Activated CD4-positive, alpha-beta memory T cell treated with anti-CD3 and anti-CD28 coated beads for 36 hours (primary cell): Measurements from ENCODE around the gene TH. TPM values are rescaled to one million over a fixed set of nuclear protein-coding genes. Genes with fewer than 3 reads are reported as not detected.

Source experiments
- CTCF ChIA-PET: fragments of 350-600 bp; sonication (Branson Sonifier 250); formaldehyde crosslinking; loops from one replicate; lab custom pipeline; 2021; ENCODE audit warnings: antibody characterized with exemption, inconsistent platforms; lab: Charles Lee
- POLR2A ChIA-PET: fragments of 350-600 bp; sonication (Branson Sonifier 250); formaldehyde crosslinking; loops from one replicate; lab custom pipeline; 2021; ENCODE audit warnings: antibody characterized with exemption; lab: Charles Lee
- DNase-seq: peaks from one replicate; pipeline ENCODE4 v3.0.0-alpha.2; 2020
- H3K27ac Mint-ChIP-seq: one replicate; pipeline ENCODE4 v1.8.0; 2021; ENCODE audit warnings: mixed read lengths
- H3K27me3 Mint-ChIP-seq: one replicate; pipeline ENCODE4 v1.8.0; 2021; ENCODE audit warnings: mixed read lengths
- H3K36me3 Mint-ChIP-seq: one replicate; pipeline ENCODE4 v1.8.0; 2021; ENCODE audit warnings: mixed read lengths
- H3K4me1 Mint-ChIP-seq: one replicate; pipeline ENCODE4 v1.8.0; 2021; ENCODE audit warnings: low read depth, mixed read lengths
- H3K4me3 Mint-ChIP-seq: one replicate; pipeline ENCODE4 v1.8.0; 2021; ENCODE audit warnings: mild to moderate bottlenecking, mixed read lengths
- H3K9me3 Mint-ChIP-seq: one replicate; pipeline ENCODE4 v1.8.0; 2021; ENCODE audit warnings: mixed read lengths
- intact Hi-C: fragments of 100-400 bp; cut with micrococcal nuclease; formaldehyde crosslinking; loops from one replicate; pipeline ENCODE4 v1.15.1; 2023
- total RNA-seq, 2 experiments: library from RNA; stranded (reverse); gene quantifications; one replicate each; pipeline ENCODE4 v1.2.3, GENCODE V29; 2021

Gene TH
- total RNA-seq, 2 experiments from 2014 or later: not detected

DNA sequence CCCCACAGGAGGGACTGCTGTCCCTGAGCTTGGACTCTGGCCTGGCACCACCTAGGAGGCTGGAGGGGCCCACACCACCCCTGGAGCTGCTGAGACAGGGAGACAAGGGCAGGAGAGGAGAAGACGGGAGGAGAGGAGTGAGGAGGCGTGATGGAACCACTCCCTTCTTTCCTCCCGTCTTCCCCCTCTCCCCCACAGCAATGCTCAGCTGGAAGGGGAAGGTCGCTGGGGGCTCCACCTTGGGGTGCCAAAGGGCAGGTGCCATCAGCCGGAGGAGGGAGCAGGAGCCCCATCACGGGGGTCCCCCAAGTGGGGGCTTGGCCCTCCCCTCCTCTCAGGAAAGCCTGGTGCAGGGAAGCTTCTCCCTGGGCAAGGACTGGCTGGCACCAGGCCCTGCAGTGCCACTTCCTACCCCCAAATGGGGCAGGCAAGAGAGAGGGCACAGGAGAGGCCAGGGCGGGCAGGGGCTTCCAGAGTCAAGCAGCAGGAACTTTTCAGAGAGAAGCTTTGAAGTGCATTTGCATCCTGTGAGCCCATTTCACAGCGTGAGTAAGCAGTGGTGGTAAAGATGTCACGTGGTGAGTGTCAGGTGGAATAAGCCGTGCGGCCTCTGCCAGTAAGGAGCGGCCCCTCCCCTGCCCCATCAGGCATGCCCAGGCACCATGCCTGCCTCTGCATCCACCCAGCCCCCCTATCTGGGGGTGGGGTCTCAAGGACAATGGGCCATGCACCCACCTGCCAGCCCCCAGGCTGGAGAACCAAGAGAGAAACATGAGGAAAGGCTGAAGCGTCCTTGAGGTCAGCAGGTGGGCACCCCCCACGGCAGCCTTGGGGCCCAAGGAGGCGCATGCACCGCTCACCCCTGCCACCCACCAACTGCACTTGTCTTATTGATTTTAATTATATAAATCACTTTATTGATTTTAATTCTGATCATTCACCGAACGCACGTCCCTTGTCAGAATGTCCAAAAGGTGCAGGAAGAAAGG is 37.3 kb downstream of the TH start:
- H3K4me3 Mint-ChIP-seq: no peak overlapping the region
- H3K27me3 Mint-ChIP-seq: peaks cover 57% of the 10 kb centered on the region
- DNase-seq: no peak
- H3K4me1 Mint-ChIP-seq: peaks cover 6% of the 10 kb centered on the region
- ChIA-PET CTCF (interaction anchor here (0.8 to 1.7 kb wide), 4 partner anchors 9 to 482 kb away, joined by 3 to 9 read pairs (median 6); no protein-coding TSS in a partner anchor), POLR2A (no interaction called here)
- H3K27ac Mint-ChIP-seq: no peak overlapping the region
- intact Hi-C loops: no loop called here
- no peaks in the 10 kb centered on the region for H3K36me3 Mint-ChIP-seq
- no peaks in the 10 kb centered on the region for H3K9me3 Mint-ChIP-seq

DNA sequence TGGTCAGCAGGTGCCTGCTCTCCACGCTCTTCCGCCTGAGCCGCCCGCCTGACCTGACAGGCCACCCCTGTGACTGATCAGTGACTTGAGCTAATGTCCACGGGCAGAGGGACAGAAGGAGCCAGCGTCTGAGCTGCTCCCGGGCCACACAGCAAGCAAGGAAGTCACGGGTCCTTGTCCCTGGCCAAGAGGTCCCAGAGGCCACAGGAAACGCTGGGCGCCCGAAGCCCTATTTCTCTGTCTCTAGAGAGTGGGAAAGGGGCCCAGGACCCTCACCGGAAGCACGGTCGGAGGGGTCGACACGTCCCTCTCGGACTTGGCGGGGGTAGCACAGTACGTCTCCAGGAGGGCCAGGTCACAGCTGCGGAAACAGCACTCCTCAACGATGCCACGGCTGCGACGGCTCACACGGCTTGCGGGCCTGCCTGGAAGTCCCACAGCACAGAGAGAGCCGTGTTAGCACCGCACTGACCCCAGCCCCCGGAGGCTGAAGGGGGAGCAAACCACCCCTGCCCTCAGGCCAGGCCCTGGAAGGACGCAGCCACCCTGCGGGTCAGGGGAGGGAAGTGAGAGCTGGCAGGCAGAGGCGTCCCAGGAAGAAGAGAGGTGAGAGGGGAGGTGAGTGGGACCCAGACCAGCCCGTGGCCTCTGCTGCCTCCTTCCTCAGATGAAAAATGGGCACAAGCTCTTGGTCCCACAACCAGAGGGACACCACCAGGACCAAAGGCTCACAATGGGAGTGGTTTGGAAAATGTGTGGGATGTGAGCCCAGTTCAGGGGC is 38.2 kb downstream of the TH start:
- H3K27ac Mint-ChIP-seq: no peak overlapping the region

DNA sequence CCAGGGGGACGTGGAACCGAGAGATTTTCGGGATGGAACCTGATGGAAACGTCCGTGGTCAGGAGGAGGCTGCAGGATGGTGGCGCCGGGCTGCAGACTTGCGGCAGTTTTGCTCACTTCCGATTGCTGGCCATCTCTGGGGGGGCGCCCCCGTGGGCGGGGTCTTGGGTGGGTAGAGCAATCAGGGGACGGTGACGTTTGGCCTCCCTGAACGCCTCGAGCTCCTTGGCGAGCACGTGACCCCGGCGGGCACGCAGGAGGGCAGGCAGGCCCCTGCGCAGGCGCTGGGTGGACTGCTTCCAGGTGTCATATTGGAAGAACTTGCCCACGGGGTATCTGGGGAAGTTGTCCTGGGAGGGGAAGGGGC is 38.8 kb downstream of the TH start:
- ChIA-PET CTCF (interaction anchor here (0.6 to 1.7 kb wide), 2 partner anchors 10 to 18 kb away, joined by 3 to 5 read pairs; no protein-coding TSS in a partner anchor), POLR2A (no interaction called here)
- intact Hi-C loops: no loop called here
- DNase-seq: no peak
- H3K4me1 Mint-ChIP-seq: peaks cover 6% of the 10 kb centered on the region
- H3K9me3 Mint-ChIP-seq: no peaks in the 10 kb centered on the region
- no peaks in the 10 kb centered on the region for H3K36me3 Mint-ChIP-seq
- H3K27ac Mint-ChIP-seq: no peak overlapping the region
- no peak overlapping the region for H3K4me3 Mint-ChIP-seq
- H3K27me3 Mint-ChIP-seq: peaks cover 53% of the 10 kb centered on the region

More for the DNA sequence above, 38.2 kb downstream of the TH start:
- CTCF ChIA-PET: interaction anchor here (0.8 to 1.7 kb wide), 4 partner anchors 10 to 481 kb away, joined by 3 to 9 read pairs (median 6); no protein-coding TSS in a partner anchor
- Mint-ChIP-seq H3K4me3 (no peak overlapping the region), H3K36me3 (no peaks in the 10 kb centered on the region), H3K9me3 (no peaks in the 10 kb centered on the region), H3K27me3 (peaks cover 57% of the 10 kb centered on the region), H3K4me1 (peaks cover 6% of the 10 kb centered on the region)
- POLR2A ChIA-PET: no interaction called here
- intact Hi-C loops: no loop called here
- DNase-seq: no peak

DNA sequence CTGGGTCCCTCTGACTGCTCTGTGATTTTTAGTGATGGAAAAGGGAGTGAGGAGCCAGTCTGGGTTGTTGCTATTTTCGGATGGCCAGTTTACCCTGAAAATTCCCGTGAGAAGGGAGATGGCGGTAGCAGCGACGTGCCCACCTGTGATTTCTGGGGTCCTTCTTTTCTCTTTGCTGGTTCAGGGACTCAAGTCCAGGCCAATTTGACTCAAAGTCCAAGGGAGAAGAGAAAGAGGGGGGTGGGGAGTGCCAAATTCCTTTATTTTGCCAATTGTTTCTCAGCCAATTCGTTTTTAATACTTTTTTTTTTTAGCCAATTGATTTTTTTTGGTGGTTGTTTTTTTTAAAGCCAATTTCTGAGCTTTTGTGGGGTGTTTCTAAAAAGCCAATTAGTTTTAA is 39.4 kb downstream of the TH start:
- DNase-seq: no peak
- intact Hi-C loops: no loop called here
- H3K36me3 Mint-ChIP-seq: no peaks in the 10 kb centered on the region
- no peak overlapping the region for H3K27ac Mint-ChIP-seq
- H3K9me3 Mint-ChIP-seq: no peaks in the 10 kb centered on the region
- H3K4me3 Mint-ChIP-seq: no peak overlapping the region
- H3K4me1 Mint-ChIP-seq: peaks cover 2% of the 10 kb centered on the region
- ChIA-PET CTCF (interaction anchor here (0.6 to 1.7 kb wide), 2 partner anchors 11 to 19 kb away, joined by 3 to 5 read pairs; no protein-coding TSS in a partner anchor), POLR2A (no interaction called here)
- H3K27me3 Mint-ChIP-seq: peaks cover 50% of the 10 kb centered on the region

DNA sequence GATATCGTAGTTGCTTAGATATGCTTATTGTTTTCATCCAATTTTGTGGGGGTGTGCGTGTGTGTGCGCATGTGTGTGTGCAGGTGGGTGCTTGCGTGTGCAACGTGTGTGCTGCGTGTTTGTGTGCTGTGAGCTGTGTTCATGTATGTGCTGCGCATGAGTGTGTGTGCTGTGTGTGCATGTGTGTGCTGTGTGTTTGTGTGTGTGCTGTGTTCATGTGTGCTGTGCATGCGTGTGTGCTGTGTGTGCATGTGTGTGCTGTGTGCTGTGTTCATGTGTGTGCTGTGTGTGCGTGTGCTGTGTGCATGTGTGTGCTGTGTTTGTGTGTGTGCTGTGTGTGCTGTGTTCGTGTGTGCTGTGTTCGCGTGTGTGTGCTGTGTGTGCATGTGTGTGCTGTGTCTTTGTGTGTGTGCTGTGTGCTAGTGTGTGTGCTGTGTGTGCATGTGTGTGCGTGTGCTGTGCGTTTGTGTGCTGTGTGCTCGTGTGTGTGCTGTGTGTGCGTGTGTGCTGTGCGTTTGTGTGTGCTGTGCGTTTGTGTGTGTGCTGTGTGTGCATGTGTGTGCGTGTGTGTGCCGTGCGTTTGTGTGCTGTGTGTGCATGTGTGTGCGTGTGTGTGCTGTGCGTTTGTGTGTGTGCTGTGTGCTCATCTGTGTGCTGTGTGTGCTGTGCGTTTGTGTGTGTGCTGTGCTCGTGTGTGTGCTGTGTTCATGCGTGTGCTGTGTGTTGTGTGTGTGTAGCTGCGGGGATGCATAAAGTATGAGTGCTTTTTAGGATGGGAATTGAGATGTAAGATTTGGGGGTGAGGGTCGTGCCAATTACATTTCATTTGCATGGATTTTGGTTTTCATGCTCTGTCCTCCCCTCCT is 40.0 kb downstream of the TH start:
- H3K9me3 Mint-ChIP-seq: no peaks in the 10 kb centered on the region
- no peaks in the 10 kb centered on the region for H3K4me1 Mint-ChIP-seq
- peaks cover 46% of the 10 kb centered on the region for H3K27me3 Mint-ChIP-seq
- H3K4me3 Mint-ChIP-seq: no peak overlapping the region
- no peak for DNase-seq
- no peak overlapping the region for H3K27ac Mint-ChIP-seq
- POLR2A ChIA-PET: no interaction called here
- CTCF ChIA-PET: no interaction called here
- intact Hi-C loops: no loop called here
- no peaks in the 10 kb centered on the region for H3K36me3 Mint-ChIP-seq

GRCh38 chr11:2130881-2131352 is 40.7 kb downstream of the TH start:
- H3K27me3 Mint-ChIP-seq: peaks cover 39% of the 10 kb centered on the region
- H3K27ac Mint-ChIP-seq: no peak overlapping the region
- H3K36me3 Mint-ChIP-seq: no peaks in the 10 kb centered on the region
- H3K9me3 Mint-ChIP-seq: no peaks in the 10 kb centered on the region
- CTCF ChIA-PET: no interaction called here
- no peaks in the 10 kb centered on the region for H3K4me1 Mint-ChIP-seq
- no peak for DNase-seq
- intact Hi-C loops: no loop called here
- POLR2A ChIA-PET: no interaction called here
- H3K4me3 Mint-ChIP-seq: no peak overlapping the region

GRCh38 chr11:2129699-2130366 is 41.8 kb downstream of the TH start:
- no peaks in the 10 kb centered on the region for H3K9me3 Mint-ChIP-seq
- no peak for DNase-seq
- POLR2A ChIA-PET: no interaction called here
- CTCF ChIA-PET: no interaction called here
- no peak overlapping the region for H3K4me3 Mint-ChIP-seq
- peaks cover 32% of the 10 kb centered on the region for H3K27me3 Mint-ChIP-seq
- intact Hi-C loops: no loop called here
- no peaks in the 10 kb centered on the region for H3K36me3 Mint-ChIP-seq
- H3K4me1 Mint-ChIP-seq: no peaks in the 10 kb centered on the region
- H3K27ac Mint-ChIP-seq: no peak overlapping the region

DNA sequence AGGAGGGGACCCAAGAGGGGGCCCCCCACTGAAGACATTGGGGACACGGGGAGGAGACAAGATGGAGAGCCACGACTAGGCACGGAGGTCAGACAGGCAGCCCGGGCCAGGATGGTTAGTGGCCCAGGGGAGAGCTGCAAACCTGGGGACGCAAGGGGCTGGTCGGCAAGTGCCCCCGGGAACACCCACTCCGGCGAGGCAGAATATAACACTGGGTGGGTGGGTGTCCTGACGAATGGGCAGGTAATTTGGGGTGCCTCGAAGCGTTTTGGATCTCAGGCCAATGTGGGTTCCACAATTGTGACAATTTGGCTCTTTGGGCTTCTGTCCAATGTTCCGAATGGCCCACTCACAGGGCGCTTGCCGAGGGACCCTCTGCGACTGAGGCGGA is 42.3 kb downstream of the TH start:
- H3K4me3 Mint-ChIP-seq: no peak overlapping the region
- H3K27me3 Mint-ChIP-seq: peaks cover 34% of the 10 kb centered on the region
- DNase-seq: no peak
- H3K27ac Mint-ChIP-seq: no peak overlapping the region
- no peaks in the 10 kb centered on the region for H3K9me3 Mint-ChIP-seq
- intact Hi-C loops: no loop called here
- POLR2A ChIA-PET: no interaction called here
- CTCF ChIA-PET: no interaction called here
- no peaks in the 10 kb centered on the region for H3K4me1 Mint-ChIP-seq
- no peaks in the 10 kb centered on the region for H3K36me3 Mint-ChIP-seq

DNA sequence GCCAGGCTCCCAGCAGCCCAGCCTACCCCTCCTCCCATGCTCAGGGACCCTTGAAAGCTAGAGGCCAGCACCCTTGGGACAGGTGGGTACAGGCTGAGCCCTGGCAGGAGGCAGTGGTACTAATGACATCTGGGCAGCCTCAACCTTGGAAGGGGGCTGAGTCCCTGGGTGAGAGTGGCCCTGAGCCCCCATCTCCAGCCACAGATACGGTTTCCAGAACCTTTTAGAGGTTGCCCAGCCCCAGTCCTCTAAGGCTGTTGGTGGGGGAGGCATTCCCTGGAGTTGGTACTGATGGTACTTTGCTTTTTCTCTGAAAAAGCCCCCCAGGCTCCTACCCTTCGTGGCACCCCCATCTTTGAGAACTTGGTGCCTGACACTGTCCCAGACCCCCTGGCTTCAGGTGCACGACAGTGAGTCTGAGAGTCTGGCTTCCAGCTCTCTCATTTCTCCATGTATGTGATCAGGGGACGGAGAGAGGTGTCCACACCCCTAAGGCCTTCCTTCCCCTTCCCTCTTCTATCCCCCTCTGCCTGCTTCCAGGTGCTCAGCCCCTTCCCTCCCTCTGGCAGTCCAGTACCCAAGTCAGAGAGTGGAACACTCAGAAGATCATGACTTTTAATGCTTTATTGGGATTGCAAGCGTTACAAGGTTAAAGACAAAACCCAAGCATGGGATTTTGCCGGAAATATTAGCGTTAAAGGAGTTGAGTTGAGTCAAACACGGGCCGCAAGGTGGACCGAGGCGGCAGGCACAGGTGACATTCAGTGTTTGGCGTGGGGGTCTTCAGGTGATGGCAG is 42.9 kb downstream of the TH start:
- intact Hi-C loops: no loop called here
- no peaks in the 10 kb centered on the region for H3K4me1 Mint-ChIP-seq
- no peak overlapping the region for H3K27ac Mint-ChIP-seq
- peaks cover 33% of the 10 kb centered on the region for H3K27me3 Mint-ChIP-seq
- H3K9me3 Mint-ChIP-seq: no peaks in the 10 kb centered on the region
- CTCF ChIA-PET: no interaction called here
- POLR2A ChIA-PET: no interaction called here
- no peak overlapping the region for H3K4me3 Mint-ChIP-seq
- H3K36me3 Mint-ChIP-seq: no peaks in the 10 kb centered on the region
- DNase-seq: no peak

- H3K9me3 Mint-ChIP-seq: no peaks in the 10 kb centered on the region
Observed at GRCh38 chr11:2128130-2128510, 43.5 kb downstream of the TH start.

More at GRCh38 chr11:2128130-2128510, 43.5 kb downstream of the TH start:
- DNase-seq: no peak
- Mint-ChIP-seq H3K4me3 (no peak overlapping the region), H3K27me3 (peaks cover 32% of the 10 kb centered on the region), H3K4me1 (no peaks in the 10 kb centered on the region), H3K27ac (no peak overlapping the region), H3K36me3 (no peaks in the 10 kb centered on the region)
- POLR2A ChIA-PET: no interaction called here
- intact Hi-C loops: no loop called here
- CTCF ChIA-PET: no interaction called here
